GM12891 (cell line): ENCODE measurements around the gene NR5A2.
A peak's percentile ranks its signal among the peaks of the same experiment; 100 is the strongest.

Experiments used
- DNase-seq: peaks from one replicate; pipeline ENCODE4 v3.0.0; 2011; ENCODE audit warnings: low spot score; ENCODE audit not compliant: insufficient read length
- FAIRE-seq: peaks from 2 replicates; lab custom pipeline; 2011; peaks lifted over from hg19 to GRCh38; lab: Jason Lieb, UNC
- PAX5 ChIP-seq: IDR thresholded peaks from 2 replicates; pipeline ENCODE4 v1.6.1; 2011; ENCODE audit warnings: low read length, moderate library complexity, mild to moderate bottlenecking; ENCODE audit not compliant: insufficient read depth, severe bottlenecking
- POLR2A ChIP-seq: IDR thresholded peaks from 2 replicates; pipeline ENCODE4 v1.6.1; 2011; ENCODE audit warnings: low read depth, low read length, control low read depth
- POLR2AphosphoS5 ChIP-seq: IDR thresholded peaks from 2 replicates; pipeline ENCODE4 v1.6.1; 2011; ENCODE audit warnings: low read depth, low read length, control low read depth
- POU2F2 ChIP-seq: IDR thresholded peaks from 2 replicates; pipeline ENCODE4 v1.6.1; 2011; ENCODE audit warnings: low read depth, mild to moderate bottlenecking, control low read depth, low read length, moderate library complexity
- SPI1 ChIP-seq: IDR thresholded peaks from 2 replicates; pipeline ENCODE4 v1.6.1; 2011; ENCODE audit warnings: low read depth, low read length, control low read depth
- TAF1 ChIP-seq: IDR thresholded peaks from 2 replicates; pipeline ENCODE4 v1.6.1; 2011; ENCODE audit warnings: low read depth, low read length, control low read depth

The NR5A2 gene

DNA sequence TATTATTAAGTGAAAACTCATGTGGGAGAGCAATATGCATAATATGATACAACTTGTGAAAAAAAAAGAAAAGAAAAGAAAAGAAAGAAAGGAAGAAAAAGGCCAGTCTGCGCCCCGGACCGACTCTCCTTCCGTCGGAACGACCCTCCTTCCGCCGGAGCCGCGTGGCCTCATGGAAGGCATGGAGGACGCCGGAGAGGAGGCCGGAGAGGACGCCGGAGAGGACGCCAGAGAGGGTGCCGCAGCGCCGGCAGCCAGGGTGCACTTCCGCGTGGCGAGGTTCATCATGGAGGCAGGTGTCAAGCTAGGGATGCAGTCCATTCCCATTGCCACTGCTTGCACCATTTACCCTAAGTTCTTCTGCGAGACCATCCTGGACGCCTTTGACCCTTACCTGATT, 185.9 kb downstream of the NR5A2 start:
- no peak for DNase-seq
- FAIRE-seq, result no peak
- TF ChIP-seq POLR2AphosphoS5 (no peak), TAF1 (no peak), PAX5 (no peak), SPI1 (no peak), POLR2A (no peak), POU2F2 (no peak)

DNA sequence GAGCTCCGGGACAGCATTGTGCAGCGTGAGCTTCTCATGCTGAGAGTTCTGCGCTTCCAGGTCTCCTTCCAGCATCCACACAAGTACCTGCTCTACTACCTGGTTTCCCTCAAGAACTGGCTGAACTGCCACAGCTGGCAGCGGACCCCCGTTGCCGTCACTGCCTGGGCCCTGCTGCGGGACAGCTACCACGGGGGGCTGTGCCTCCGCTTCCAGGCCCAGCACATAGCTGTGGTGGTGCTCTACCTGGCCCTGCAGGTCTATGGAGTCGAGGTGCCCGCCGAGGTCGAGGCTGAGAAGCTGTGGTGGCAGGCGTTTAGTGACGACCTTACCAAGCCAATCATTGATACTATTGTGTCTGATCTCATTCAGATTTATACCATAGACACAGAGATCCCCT, 186.4 kb downstream of the NR5A2 start:
- FAIRE-seq, result no peak
- TF ChIP-seq TAF1, result no peak
- no peak for TF ChIP-seq SPI1
- TF ChIP-seq POLR2AphosphoS5, result no peak
- TF ChIP-seq POU2F2, result no peak
- TF ChIP-seq PAX5, result no peak
- TF ChIP-seq POLR2A, result no peak

DNA sequence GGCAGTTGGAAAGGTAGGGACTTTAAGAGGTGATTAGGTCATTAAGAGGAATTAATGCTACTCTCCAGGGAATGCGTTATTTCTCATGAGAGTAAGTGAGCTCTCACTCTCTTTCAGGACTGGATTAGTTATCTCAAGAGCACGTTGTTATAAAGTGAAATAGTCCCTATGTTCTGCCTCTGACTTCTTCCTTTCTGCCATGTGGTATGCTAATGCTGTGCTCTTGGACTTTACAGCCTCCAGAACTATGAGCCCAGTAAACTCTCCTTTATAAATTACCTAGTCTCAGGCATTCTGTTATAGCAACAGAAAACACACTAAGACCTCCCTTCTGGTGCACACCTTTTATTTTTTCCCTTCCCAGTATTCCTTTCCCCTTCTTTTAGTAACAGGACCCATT, 187.8 kb downstream of the NR5A2 start:
- FAIRE-seq, result no peak
- TF ChIP-seq POU2F2 (no peak), POLR2AphosphoS5 (no peak), PAX5 (no peak), TAF1 (no peak), SPI1 (no peak), POLR2A (no peak)
- DNase-seq, result no peak

More for the DNA sequence above, 186.4 kb downstream of the NR5A2 start:
- no peak for DNase-seq

DNA sequence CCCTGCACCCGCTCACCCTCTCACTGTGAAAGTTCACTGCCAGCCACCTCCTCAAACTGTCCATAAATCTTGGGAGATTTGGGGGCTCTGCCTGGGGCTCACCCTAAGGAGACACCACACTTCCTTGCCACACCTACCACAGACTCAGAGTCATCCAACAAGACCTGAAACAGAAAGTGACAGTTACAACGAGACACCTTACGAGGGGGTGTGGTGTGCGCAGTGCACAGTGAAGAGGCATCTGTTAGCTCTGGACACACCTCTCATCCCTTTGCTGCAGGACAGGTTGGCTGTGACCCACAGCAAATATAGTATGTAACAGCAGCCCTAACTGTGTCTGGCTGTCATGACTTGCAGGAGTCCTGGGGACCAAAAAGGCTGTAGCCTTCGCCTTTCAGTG, 190.2 kb downstream of the NR5A2 start:
- TF ChIP-seq POLR2A, result no peak
- TF ChIP-seq SPI1, result no peak
- TF ChIP-seq POLR2AphosphoS5, result no peak
- TF ChIP-seq TAF1, result no peak
- no peak for TF ChIP-seq POU2F2
- no peak for TF ChIP-seq PAX5
- DNase-seq (no peak), FAIRE-seq (peak; percentile 68)

DNA sequence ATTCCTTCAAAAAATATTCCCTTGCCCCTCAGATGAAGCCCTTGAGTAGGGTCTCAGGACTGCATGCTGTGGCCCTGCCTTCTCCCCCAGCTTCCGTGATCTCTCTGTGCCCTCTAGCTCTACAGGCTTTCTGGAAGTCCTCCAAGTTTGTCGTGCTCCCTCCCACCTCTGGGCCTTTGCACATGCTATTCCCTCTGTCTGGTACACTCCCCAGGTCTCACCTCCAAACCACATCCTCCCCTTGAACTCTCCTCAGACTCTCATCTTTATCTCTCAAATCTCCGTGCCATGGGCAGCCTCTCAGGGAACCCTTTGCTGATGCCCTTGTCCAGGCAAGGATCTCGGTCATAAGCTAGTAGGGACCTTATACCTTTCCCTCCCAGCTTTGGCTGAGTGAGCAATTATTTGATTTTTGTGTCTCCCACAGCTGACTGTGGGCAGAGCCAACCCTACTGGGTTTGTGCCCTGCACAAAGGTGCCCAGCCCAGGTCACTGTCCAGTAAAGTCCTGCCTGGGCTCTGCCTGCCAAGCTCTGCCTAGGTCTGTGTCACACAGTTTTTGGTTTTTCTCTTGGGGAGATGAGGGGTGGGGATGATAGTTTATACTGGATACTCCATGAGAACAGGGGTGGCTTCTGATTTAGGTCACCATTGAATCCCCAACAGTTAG, 194.2 kb downstream of the NR5A2 start:
- TF ChIP-seq POU2F2 (no peak), POLR2AphosphoS5 (no peak), SPI1 (no peak), POLR2A (no peak)
- DNase-seq (no peak), FAIRE-seq (no peak)

DNA sequence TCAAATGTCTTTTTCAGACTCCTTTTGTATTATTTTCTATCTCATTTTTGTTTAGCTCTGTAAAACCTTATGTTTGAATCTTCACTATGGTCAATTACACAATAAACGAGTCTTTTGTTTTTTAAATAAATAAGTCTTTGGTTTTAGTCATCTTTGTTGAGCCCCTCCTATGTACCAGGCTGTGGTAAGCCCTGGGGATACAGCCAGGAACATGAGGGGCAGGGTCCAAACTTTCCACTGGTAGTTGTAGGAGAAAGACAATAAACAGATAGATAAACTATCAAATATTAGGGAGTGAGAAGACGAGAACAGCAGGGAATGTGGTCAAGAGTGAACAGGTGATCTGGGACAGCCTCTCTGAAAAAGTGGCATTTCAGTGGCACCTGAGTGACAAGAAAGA, 195.7 kb downstream of the NR5A2 start:
- DNase-seq (no peak), FAIRE-seq (no peak)
- no peak for TF ChIP-seq TAF1

DNA sequence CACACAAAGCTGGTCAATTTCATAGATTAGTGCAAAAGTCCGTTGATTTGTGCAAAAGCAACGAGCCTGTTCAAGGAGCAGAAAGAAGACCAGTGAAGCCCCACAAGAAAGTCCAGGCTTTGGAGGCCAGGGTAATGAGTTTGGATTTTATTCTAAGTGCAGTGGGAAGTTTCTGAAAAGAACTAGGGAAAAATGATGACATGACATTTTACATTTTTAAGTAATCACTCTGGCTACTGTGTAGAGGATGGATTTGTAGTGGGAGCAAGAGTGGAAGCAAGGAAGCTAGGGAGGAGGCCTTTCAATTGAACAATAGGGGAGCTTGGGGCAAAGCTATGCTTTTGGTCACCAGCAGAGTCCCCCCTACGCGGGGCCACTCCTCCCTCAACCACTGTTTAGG, 196.1 kb downstream of the NR5A2 start:
- TF ChIP-seq PAX5, result no peak
- no peak for TF ChIP-seq TAF1
- TF ChIP-seq POU2F2, result no peak
- TF ChIP-seq POLR2AphosphoS5, result no peak
- no peak for TF ChIP-seq SPI1
- TF ChIP-seq POLR2A, result no peak
- DNase-seq, result no peak
- FAIRE-seq, result no peak

DNA sequence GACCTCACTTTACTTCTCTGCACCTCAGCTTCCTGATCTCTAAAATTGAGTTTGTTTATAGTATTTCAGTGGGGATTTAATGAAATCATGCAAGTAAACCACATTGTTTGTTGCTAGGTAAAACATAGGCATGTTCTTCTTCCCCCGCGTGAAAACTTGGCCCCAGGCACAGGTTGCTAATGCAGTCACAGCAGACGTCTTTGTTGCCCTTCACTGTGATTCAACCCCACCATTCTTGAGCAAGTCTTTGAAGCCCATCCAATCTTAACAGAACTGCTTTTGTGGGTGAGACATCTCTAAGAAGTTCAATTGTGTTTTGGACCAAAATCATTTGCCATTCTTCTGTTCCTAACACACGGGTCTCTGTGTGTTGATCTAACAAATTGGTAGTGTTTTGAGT, 196.8 kb downstream of the NR5A2 start:
- FAIRE-seq (no peak), DNase-seq (no peak)

DNA sequence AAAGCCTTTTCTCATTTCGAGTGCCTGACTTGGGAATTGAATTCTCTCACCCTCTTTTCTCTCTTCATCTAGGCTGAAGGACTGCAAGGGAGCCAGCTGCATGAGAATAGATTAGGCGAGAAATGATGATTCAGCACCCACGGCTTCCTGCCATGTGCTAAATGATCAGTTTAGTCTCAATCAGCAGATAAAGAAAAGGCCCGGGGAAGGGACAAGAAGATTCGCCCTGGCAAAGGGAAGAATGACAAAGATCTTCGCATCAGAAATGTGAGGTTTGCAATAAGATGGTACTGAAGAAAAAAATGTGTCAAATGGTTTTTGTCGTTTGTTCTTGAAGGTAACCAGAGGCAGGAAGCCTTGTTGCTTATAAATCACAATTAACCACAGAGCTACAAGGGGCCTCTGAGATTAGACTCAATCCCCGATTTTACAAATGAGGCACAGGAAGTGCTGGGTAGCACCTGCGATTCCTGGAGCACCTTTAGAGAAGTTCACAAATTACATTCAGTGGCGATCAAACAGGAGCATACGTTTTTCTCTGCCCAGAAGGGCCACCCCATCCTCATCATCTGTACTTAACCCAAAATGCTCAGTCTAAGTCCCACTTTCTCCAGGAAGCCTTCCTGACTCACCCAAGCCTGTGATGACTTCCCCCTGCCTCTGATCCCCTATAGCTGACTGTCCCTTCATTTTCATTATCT, 198.9 kb downstream of the NR5A2 start:
- FAIRE-seq (peak; percentile 48), DNase-seq (no peak)
- TF ChIP-seq SPI1 (no peak), POLR2AphosphoS5 (no peak), PAX5 (no peak), POU2F2 (no peak), TAF1 (no peak), POLR2A (no peak)

More for the DNA sequence above, 196.8 kb downstream of the NR5A2 start:
- TF ChIP-seq POLR2A, result no peak
- TF ChIP-seq TAF1, result no peak
- no peak for TF ChIP-seq PAX5
- TF ChIP-seq SPI1, result no peak
- TF ChIP-seq POU2F2, result no peak
- TF ChIP-seq POLR2AphosphoS5, result no peak
